H9 (cell line): ENCODE measurements around the gene NCKAP5L. TPM values are rescaled to one million over a fixed set of nuclear protein-coding genes. Genes with fewer than 3 reads are reported as not detected.

Source experiments
- DNase-seq: peaks from one replicate; pipeline ENCODE4 v3.0.0-alpha.2; 2017
- H2AFZ ChIP-seq: one replicate; pipeline ENCODE4 v1.6.1; 2013; ENCODE audit warnings: mild to moderate bottlenecking, low read length, control low read depth, moderate library complexity
- H2AK5ac ChIP-seq: 2 replicates; pipeline ENCODE4 v1.6.1; 2013; ENCODE audit warnings: low read length, control low read depth, mixed read lengths; ENCODE audit not compliant: insufficient read length
- H2BK120ac ChIP-seq: one replicate; pipeline ENCODE4 v1.6.1; 2013; ENCODE audit warnings: low read depth, mild to moderate bottlenecking, low read length, control low read depth, inconsistent platforms; ENCODE audit not compliant: poor library complexity, severe bottlenecking
- H2BK12ac ChIP-seq: 2 replicates; pipeline ENCODE4 v1.6.1; 2013; ENCODE audit warnings: low read length, control low read depth, mixed read lengths, low read depth; ENCODE audit not compliant: insufficient read length
- H2BK15ac ChIP-seq: 2 replicates; pipeline ENCODE4 v1.6.1; 2013; ENCODE audit warnings: low read depth, low read length, control low read depth
- H2BK20ac ChIP-seq: one replicate; pipeline ENCODE4 v1.6.1; 2013; ENCODE audit warnings: low read depth, mild to moderate bottlenecking, low read length, control low read depth, inconsistent platforms; ENCODE audit not compliant: poor library complexity, severe bottlenecking
- H2BK5ac ChIP-seq: 2 replicates; pipeline ENCODE4 v1.6.1; 2013; ENCODE audit warnings: low read length, control low read depth, mixed read lengths; ENCODE audit not compliant: insufficient read length
- H3K14ac ChIP-seq: 2 replicates; pipeline ENCODE4 v1.6.1; 2013; ENCODE audit warnings: low read length, control low read depth; ENCODE audit not compliant: insufficient read depth
- H3K18ac ChIP-seq: 2 replicates; pipeline ENCODE4 v1.6.1; 2013; ENCODE audit warnings: low read depth, mild to moderate bottlenecking, mixed read lengths, low read length, control low read depth; ENCODE audit not compliant: insufficient read length
- H3K23ac ChIP-seq: 2 replicates; pipeline ENCODE4 v1.6.1; 2013; ENCODE audit warnings: low read length, control low read depth, mixed read lengths, low read depth; ENCODE audit not compliant: insufficient read length
- H3K23me2 ChIP-seq: 2 replicates; pipeline ENCODE4 v1.6.1; 2013; ENCODE audit warnings: low read depth, mild to moderate bottlenecking, mixed read lengths, low read length, control low read depth; ENCODE audit not compliant: insufficient read length, poor library complexity, severe bottlenecking
- H3K27ac ChIP-seq: 2 replicates; pipeline ENCODE4 v1.5.1; 2013; ENCODE audit warnings: low read length, control low read depth, mixed read lengths, low read depth; ENCODE audit not compliant: insufficient read length
- H3K27me3 ChIP-seq: 2 replicates; pipeline ENCODE4 v1.6.1; 2013; ENCODE audit warnings: low read length, control low read depth, inconsistent platforms; ENCODE audit not compliant: insufficient read depth
- H3K4ac ChIP-seq: 2 replicates; pipeline ENCODE4 v1.6.1; 2013; ENCODE audit warnings: low read depth, mild to moderate bottlenecking, control low read depth, inconsistent platforms, low read length, moderate library complexity
- H3K4me1 ChIP-seq: 2 replicates; pipeline ENCODE4 v1.6.1; 2013; ENCODE audit warnings: low read length, control low read depth, inconsistent platforms; ENCODE audit not compliant: insufficient read depth
- H3K4me2 ChIP-seq: 2 replicates; pipeline ENCODE4 v1.6.1; 2013; ENCODE audit warnings: low read length, control low read depth, mixed read lengths; ENCODE audit not compliant: insufficient read length, insufficient read depth
- H3K56ac ChIP-seq: 2 replicates; pipeline ENCODE4 v1.6.1; 2013; ENCODE audit warnings: low read depth, mild to moderate bottlenecking, mixed read lengths, low read length, control low read depth; ENCODE audit not compliant: insufficient read length
- H3K79me1 ChIP-seq: 2 replicates; pipeline ENCODE4 v1.6.1; 2013; ENCODE audit warnings: low read depth, mild to moderate bottlenecking, moderate library complexity, low read length, control low read depth, inconsistent platforms; ENCODE audit not compliant: insufficient read depth, poor library complexity, severe bottlenecking
- H3K79me2 ChIP-seq: 2 replicates; pipeline ENCODE4 v1.6.1; 2013; ENCODE audit warnings: low read length, control low read depth, inconsistent platforms; ENCODE audit not compliant: insufficient read depth
- H3K9ac ChIP-seq: 2 replicates; pipeline ENCODE4 v1.6.1; 2013; ENCODE audit warnings: low read length, control low read depth, mixed read lengths; ENCODE audit not compliant: insufficient read length; ENCODE audit errors: extremely low read depth
- H3K9me3 ChIP-seq: one replicate; pipeline ENCODE4 v1.6.1; 2013; ENCODE audit warnings: low read depth, low read length, inconsistent platforms; ENCODE audit not compliant: control insufficient read depth
- H3T11ph ChIP-seq: one replicate; pipeline ENCODE4 v1.6.1; 2013; ENCODE audit warnings: mild to moderate bottlenecking, low read length, control low read depth, inconsistent platforms
- H4K20me1 ChIP-seq: one replicate; pipeline ENCODE4 v1.6.1; 2013; ENCODE audit not compliant: control insufficient read depth, insufficient read length, insufficient read depth
- H4K5ac ChIP-seq: 2 replicates; pipeline ENCODE4 v1.6.1; 2013; ENCODE audit warnings: low read depth, mild to moderate bottlenecking, mixed read lengths, low read length, control low read depth; ENCODE audit not compliant: insufficient read length
- H4K8ac ChIP-seq: replicated peaks from 2 replicates; pipeline ENCODE4 v1.6.1; 2013; ENCODE audit warnings: low read length, control low read depth, mixed read lengths, low read depth; ENCODE audit not compliant: insufficient read length
- H4K91ac ChIP-seq: 2 replicates; pipeline ENCODE4 v1.6.1; 2013; ENCODE audit warnings: low read depth, mild to moderate bottlenecking, moderate library complexity, mixed read lengths, low read length, control low read depth; ENCODE audit not compliant: insufficient read length
- H3K27ac Mint-ChIP-seq, 3 experiments: 2 replicates in 2 of 3; 3 replicates in 1 of 3; pipeline ENCODE4 v1.8.0; 2020 to 2021; ENCODE audit warnings: mixed read lengths in 3 of 3, mild to moderate bottlenecking in 1 of 3, moderate library complexity in 1 of 3
- H3K27me3 Mint-ChIP-seq: 2 replicates; pipeline ENCODE4 v1.8.0; 2021; ENCODE audit warnings: low read depth, mild to moderate bottlenecking, moderate library complexity, mixed read lengths
- H3K36me3 Mint-ChIP-seq, 3 experiments: 2 replicates in 2 of 3; 3 replicates in 1 of 3; pipeline ENCODE4 v1.8.0; 2020 to 2021; ENCODE audit warnings: low read depth in 3 of 3, mixed read lengths in 3 of 3; ENCODE audit not compliant: insufficient read depth in 1 of 3
- H3K4me1 Mint-ChIP-seq, 2 experiments: 2 replicates each; pipeline ENCODE4 v1.8.0; 2020; ENCODE audit warnings: mixed read lengths in 2 of 2
- H3K4me3 Mint-ChIP-seq, 2 experiments: 2 replicates in 1 of 2; 3 replicates in 1 of 2; pipeline ENCODE4 v1.8.0; 2020 to 2021; ENCODE audit warnings: mild to moderate bottlenecking in 2 of 2, mixed read lengths in 2 of 2, moderate library complexity in 1 of 2
- H3K9me3 Mint-ChIP-seq, 2 experiments: 2 replicates in 1 of 2; 3 replicates in 1 of 2; pipeline ENCODE4 v1.8.0; 2020; ENCODE audit warnings: mild to moderate bottlenecking in 2 of 2, mixed read lengths in 2 of 2, moderate library complexity in 1 of 2
- WGBS: extraction: QIAGEN DNeasy Blood & Tissue Kit; methylation state at CpG from one replicate; pipeline ENCODE4 v1.1.7; 2013; ENCODE audit warnings: missing lambda C conversion rate, low lambda C conversion rate, mixed read lengths; ENCODE audit not compliant: insufficient read length; ENCODE audit errors: extremely low coverage; 5-methylcytosine and 5-hydroxymethylcytosine counted together
- total RNA-seq: library from RNA; stranded (reverse); gene quantifications from 2 replicates; pipeline ENCODE4 v1.2.1, GENCODE V29; 2021
- TF ChIP-seq, protein P1 (sequence below): fragments of 200-600 bp; sonication (generic); conservative IDR thresholded peaks from 3 replicates; pipeline ENCODE4 v1.8.0; 2021; ENCODE audit warnings: antibody characterized with exemption, mild to moderate bottlenecking

The NCKAP5L gene
- total RNA-seq, 1 experiment from 2014 or later = 27.7 TPM

DNA sequence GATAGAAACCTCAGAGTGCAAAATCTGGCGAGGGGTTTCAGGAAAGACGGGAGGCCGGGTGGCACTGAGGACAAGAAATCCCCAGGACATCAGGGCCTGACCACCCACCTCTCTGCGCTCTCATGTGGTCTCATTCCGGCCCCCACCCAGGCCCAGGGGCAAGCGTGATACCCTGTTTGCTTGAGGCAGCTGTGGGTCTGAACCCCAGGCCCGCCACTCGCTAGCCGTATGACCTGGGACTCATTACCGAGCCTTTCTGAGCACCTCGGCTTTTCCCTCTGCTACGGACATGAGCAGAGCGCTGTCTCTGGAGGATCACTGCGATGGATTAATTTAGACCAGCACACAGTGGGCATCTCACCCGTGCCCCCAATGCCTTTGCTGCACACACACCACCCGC lies 40.2 kb upstream of the NCKAP5L start:
- H2BK15ac ChIP-seq = no peak overlapping the region
- no peaks in the 10 kb centered on the region for H3K79me2 ChIP-seq
- H3K27ac ChIP-seq = no peak overlapping the region
- Mint-ChIP-seq H3K27ac (no peak overlapping the region), H3K4me1 (peaks cover 13 to 14% of the 10 kb centered on the region in 2 experiments), H3K27me3 (peaks cover 16% of the 10 kb centered on the region), H3K4me3 (no peak overlapping the region), H3K36me3 (no peaks in the 10 kb centered on the region), H3K9me3 (no peaks in the 10 kb centered on the region; a peak in 1 of 5 replicates)
- no peak overlapping the region for H3K18ac ChIP-seq
- H2BK20ac ChIP-seq = no peak overlapping the region
- no peak overlapping the region for H3K4me2 ChIP-seq
- no peak overlapping the region for H2AK5ac ChIP-seq
- H3K14ac ChIP-seq = no peak overlapping the region
- no peak overlapping the region for H3K9ac ChIP-seq
- no peak overlapping the region for H2BK5ac ChIP-seq
- H3K4ac ChIP-seq = no peak overlapping the region
- H3T11ph ChIP-seq = no peak overlapping the region
- no peak overlapping the region for H4K8ac ChIP-seq
- H4K5ac ChIP-seq = no peak overlapping the region
- H3K23me2 ChIP-seq = no peaks in the 10 kb centered on the region
- no peaks in the 10 kb centered on the region for H4K20me1 ChIP-seq
- H2AFZ ChIP-seq = no peak overlapping the region
- H3K23ac ChIP-seq = no peak overlapping the region
- TF ChIP-seq, protein P1, sequence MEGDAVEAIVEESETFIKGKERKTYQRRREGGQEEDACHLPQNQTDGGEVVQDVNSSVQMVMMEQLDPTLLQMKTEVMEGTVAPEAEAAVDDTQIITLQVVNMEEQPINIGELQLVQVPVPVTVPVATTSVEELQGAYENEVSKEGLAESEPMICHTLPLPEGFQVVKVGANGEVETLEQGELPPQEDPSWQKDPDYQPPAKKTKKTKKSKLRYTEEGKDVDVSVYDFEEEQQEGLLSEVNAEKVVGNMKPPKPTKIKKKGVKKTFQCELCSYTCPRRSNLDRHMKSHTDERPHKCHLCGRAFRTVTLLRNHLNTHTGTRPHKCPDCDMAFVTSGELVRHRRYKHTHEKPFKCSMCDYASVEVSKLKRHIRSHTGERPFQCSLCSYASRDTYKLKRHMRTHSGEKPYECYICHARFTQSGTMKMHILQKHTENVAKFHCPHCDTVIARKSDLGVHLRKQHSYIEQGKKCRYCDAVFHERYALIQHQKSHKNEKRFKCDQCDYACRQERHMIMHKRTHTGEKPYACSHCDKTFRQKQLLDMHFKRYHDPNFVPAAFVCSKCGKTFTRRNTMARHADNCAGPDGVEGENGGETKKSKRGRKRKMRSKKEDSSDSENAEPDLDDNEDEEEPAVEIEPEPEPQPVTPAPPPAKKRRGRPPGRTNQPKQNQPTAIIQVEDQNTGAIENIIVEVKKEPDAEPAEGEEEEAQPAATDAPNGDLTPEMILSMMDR = no peak
- no peaks in the 10 kb centered on the region for H3K27me3 ChIP-seq
- no peak overlapping the region for H3K56ac ChIP-seq
- H4K91ac ChIP-seq = no peak overlapping the region
- peak; percentile 22 for DNase-seq
- H3K4me1 ChIP-seq = no peaks in the 10 kb centered on the region
- no peak overlapping the region for H2BK12ac ChIP-seq
- H3K79me1 ChIP-seq = no peaks in the 10 kb centered on the region
- no CpG with 5 or more reads among the region's 16 CpGs for WGBS
- no peak overlapping the region for H2BK120ac ChIP-seq
- H3K9me3 ChIP-seq = no peaks in the 10 kb centered on the region
